GM12875 (cell line): ENCODE data around the gene TPRN.

Experiments
- H3K4me3 ChIP-seq: one replicate; pipeline ENCODE4 v1.5.1; 2011; ENCODE audit warnings: low read depth, low read length, control low read depth
- TF ChIP-seq, protein P1 (sequence below): IDR thresholded peaks from 2 replicates; pipeline ENCODE4 v1.5.1; 2011; ENCODE audit warnings: low read depth, mild to moderate bottlenecking, control low read depth, inconsistent platforms, low read length, moderate library complexity, borderline replicate concordance; ENCODE audit not compliant: insufficient read depth

The TPRN gene

DNA sequence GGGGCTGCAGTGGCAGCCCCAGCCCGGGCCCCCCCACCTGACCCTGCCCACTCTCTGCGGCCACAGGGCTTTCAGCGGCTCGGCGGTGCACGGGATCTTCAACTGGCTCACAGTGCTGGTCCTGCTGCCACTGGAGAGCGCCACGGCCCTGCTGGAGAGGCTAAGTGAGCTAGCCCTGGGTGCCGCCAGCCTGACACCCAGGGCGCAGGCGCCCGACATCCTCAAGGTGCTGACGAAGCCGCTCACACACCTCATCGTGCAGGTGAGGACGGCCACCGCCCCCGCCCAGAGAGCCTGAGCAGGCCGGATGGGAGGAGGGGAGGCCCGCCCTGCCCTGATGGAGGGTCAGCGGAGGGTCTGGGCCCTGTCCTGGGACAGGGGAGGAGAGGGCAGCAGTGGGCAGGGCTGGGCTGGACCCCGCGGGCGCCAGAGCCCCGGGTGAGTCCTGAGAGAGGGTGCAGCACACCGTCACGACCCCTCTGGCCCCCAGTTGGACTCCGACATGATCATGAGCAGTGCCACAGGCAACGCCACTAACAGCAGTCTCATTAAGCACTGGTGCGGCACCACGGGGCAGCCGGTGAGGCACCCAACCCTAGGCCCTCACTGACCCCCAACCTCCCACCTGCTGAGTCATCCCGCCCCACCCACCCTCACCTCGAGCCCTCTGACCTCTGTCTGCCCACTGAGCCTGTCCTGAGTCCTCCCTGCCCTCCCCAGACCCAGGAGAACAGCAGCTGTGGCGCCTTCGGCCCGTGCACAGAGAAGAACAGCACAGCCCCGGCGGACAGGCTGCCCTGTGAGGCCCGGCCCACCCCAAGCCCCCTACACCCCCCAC is 32.8 kb upstream of the TPRN start:
- TF ChIP-seq, protein P1, sequence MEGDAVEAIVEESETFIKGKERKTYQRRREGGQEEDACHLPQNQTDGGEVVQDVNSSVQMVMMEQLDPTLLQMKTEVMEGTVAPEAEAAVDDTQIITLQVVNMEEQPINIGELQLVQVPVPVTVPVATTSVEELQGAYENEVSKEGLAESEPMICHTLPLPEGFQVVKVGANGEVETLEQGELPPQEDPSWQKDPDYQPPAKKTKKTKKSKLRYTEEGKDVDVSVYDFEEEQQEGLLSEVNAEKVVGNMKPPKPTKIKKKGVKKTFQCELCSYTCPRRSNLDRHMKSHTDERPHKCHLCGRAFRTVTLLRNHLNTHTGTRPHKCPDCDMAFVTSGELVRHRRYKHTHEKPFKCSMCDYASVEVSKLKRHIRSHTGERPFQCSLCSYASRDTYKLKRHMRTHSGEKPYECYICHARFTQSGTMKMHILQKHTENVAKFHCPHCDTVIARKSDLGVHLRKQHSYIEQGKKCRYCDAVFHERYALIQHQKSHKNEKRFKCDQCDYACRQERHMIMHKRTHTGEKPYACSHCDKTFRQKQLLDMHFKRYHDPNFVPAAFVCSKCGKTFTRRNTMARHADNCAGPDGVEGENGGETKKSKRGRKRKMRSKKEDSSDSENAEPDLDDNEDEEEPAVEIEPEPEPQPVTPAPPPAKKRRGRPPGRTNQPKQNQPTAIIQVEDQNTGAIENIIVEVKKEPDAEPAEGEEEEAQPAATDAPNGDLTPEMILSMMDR: no peak
- no peak overlapping the region for H3K4me3 ChIP-seq

DNA sequence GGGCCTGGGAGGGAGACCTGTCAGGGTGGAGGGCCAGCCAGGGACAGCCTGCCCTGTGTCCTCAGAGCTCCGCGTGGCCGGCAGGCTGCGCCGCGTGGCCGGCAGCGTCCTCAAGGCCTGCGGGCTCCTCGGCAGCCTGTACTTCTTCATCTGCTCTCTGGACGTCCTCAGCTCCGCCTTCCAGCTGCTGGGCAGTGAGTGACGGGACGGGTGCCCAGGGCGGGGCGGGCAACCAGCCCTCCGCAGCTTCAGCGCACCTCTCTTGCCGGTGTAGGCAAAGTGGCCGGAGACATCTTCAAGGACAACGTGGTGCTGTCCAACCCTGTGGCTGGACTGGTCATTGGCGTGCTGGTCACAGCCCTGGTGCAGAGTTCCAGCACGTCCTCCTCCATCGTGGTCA is 32.0 kb upstream of the TPRN start:
- TF ChIP-seq, protein P1: no peak
- no peak overlapping the region for H3K4me3 ChIP-seq

DNA sequence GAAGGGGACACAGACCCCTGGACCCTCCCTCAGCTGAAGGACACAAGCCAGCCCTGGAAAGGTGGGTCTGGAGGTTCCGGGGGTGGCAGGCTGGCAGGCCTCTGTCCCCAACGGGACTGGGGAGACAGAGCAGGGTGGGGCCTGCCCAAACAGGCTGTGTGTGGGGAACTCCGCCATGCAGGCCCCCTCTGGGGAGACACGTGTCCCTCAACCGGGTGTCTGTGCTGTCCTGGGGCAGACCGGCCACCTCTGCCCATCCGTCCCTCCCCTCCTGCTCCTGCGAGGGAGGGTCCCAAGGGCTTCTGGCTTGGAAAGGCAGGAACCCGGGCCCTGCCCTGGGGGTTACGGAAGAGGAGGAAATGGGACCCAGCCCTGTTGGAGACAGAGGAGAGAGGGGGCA is 31.6 kb upstream of the TPRN start:
- no peak overlapping the region for H3K4me3 ChIP-seq
- TF ChIP-seq, protein P1: no peak

DNA sequence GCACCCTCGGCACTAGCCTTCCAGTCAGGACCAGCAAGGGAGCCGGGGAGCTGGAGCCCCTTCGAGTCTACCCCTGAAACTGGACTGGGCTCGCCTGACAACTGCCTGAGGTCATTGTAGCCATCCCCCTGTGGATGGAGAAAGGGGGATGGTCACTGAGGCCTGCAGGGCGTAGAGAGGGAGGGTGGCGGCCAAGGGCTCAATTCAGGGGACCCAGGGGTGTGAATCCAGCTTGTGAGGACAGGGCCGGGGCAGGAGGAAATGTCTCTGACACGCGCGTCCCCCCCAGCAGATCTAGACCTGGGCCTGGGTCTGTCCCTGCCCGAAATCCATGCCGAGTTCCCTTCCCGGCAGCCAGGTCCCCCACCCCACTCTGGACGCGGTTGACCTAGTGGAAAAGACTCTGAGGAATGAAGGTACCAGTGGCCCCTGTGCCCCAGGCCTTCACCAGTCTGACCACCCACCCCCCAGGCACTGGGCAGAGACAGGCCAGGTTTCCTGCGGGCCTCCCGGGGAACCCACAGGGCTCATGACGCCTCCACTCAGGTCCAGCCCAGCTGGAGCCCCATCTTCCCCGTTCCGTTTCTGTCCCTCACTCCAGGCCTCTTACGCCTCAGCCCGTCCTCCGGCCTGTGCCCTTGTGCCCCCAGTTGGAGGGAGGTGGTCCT is 31.0 kb upstream of the TPRN start:
- H3K4me3 ChIP-seq: no peak overlapping the region
- TF ChIP-seq, protein P1: no peak

DNA sequence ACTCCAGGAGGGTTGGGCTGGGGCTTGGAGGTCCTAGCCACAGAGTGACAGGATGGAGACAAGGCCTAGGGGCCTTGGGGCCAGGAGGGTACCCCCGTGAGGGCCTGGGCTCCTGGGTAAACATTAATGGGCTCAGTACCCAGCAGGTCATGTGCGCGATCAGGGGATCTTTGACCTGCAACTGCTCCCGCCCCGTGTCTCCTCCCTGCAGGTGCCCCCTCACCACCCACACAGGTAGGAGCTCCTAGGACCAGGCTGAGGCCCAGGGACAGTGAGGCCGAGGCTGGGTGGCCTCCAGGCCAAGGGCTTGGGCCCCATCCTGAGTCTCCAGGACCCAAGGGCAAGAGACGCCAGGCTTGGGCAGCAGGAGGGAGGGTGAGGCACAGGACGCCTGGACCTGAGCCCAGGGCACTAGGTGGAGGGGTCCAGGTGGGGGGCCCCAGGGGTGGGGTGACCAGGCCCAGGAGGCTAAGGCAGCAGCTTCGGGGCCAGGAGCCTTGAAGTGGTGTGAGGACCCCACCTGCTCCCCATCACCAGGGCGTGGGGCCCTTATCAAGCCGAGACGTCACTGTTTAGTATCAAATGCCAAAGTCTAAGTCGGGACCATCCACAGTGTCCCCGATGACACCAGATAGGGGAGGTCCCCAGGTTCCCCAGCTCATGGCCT is 30.3 kb upstream of the TPRN start, which contains the start of gene SLC34A3:
TSS of gene SLC34A3 (plus strand) at position 197 of the 667 bp plus-strand sequence. CDS start 802 bp downstream, outside the sequence.
- TF ChIP-seq, protein P1: no peak
- no peak within 1 kb of the TSS for H3K4me3 ChIP-seq

DNA sequence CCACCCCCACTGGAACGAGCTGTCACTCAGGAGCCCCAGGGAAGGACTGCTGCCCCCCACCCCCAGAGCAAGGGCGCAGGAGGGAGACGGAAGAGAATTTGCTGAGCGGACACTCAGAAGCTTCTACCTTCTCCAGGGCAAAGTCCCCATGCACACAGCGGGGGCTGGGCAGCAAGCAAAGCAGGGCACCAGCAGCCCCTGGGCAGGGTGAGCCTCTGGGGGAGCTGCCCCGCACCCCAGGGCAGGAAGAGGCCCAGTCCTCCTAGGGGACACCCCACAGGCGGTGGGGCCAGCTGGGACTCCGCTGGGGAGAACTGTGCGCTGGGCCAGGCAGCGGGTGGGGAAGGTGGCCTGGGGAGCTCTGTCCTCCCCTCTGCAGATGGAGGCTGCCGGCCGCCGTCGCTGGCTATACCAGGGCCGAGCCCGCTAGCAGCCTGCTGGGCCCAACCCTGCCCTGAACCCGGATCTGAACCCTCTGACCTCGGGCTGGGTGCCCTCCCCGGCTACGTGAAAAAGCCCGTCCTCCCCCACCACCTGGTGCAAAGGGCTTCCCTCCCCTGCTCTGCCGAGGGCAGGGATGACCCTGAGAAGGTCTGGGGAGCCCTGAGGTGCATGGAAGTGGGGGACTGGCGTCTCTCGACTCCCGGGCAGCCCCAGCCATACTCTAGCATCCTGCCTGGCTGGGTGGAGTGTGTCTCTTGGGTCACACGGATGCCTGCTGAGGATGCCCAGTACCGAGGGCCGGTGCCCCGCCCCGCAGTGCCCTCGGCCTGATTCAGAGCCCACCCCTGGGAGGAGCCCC is 29.6 kb upstream of the TPRN start:
- H3K4me3 ChIP-seq: no peak overlapping the region

More for the DNA sequence above, 29.6 kb upstream of the TPRN start:
- TF ChIP-seq, protein P1: no peak
